Testis (tissue), 3 donors: ENCODE results near the gene POU6F1. TPM values are rescaled to one million over a fixed set of nuclear protein-coding genes. Genes with fewer than 3 reads are reported as not detected.
"Not testable (repeated sequence)": the region's sequence is repeated elsewhere in the genome, so short reads cannot be mapped to it uniquely, and the experiment has no call there.

Experiments
- DNase-seq: peaks from one replicate; pipeline ENCODE4 v3.0.0-alpha.2; 2019
- H3K27ac ChIP-seq, 2 donors: fragments of 200-600 bp; sonication (generic); one replicate each; pipeline ENCODE4 v1.5.1; 2019
- H3K27me3 ChIP-seq: fragments of 200-600 bp; sonication (generic); one replicate; pipeline ENCODE4 v1.5.1; 2019
- H3K36me3 ChIP-seq: fragments of 200-600 bp; sonication (generic); one replicate; pipeline ENCODE4 v1.5.1; 2017; ENCODE audit warnings: low read depth; ENCODE audit errors: missing control alignments
- H3K4me1 ChIP-seq: fragments of 200-600 bp; sonication (generic); one replicate; pipeline ENCODE4 v1.5.1; 2019
- H3K4me3 ChIP-seq, 2 donors: fragments of 200-600 bp; sonication (generic); one replicate each; pipeline ENCODE4 v1.5.1; 2017 to 2019
- H3K9me3 ChIP-seq: fragments of 200-600 bp; sonication (generic); one replicate; pipeline ENCODE4 v1.5.1; 2017
- CTCF ChIP-seq, 3 experiments: fragments of 450-650 bp in 2 of 3; fragments of 200-600 bp in 1 of 3; sonication (generic) in 1 of 3; IDR thresholded peaks; one replicate each; pipeline ENCODE4 v1.5.1; 2016 to 2019; ENCODE audit warnings: antibody characterized with exemption in 3 of 3, mild to moderate bottlenecking in 2 of 3, moderate library complexity in 1 of 3
- POLR2A ChIP-seq: fragments of 450-650 bp; IDR thresholded peaks from one replicate; pipeline ENCODE4 v1.6.1; 2017; ENCODE audit warnings: antibody characterized with exemption, mild to moderate bottlenecking, moderate library complexity
- WGBS, 2 donors: methylation state at CpG; one replicate each; pipeline ENCODE4 v1.1.5; 2018; 5-methylcytosine and 5-hydroxymethylcytosine counted together
- intact Hi-C: fragments of 100-400 bp; cut with DNase I; formaldehyde crosslinking; loops from one replicate; pipeline ENCODE4 v1.15.1; 2023; ENCODE audit warnings: low total_unique reads
- polyA plus RNA-seq: library from polyadenylated mRNA; stranded (reverse); fragments of 350-450 nt; fragmentation: Illumina TruSeq; extraction: RNeasy Lipid Tissue Mini Kit (QIAGEN cat#74804); gene quantifications from one replicate; pipeline ENCODE4 v1.2.3, GENCODE V29; 2014; ENCODE audit warnings: low read depth, low replicate concordance; ENCODE audit not compliant: insufficient read depth
- total RNA-seq, 2 donors: library from RNA; depleted of rRNA; stranded (reverse); fragments of >200 nt; gene quantifications; one replicate each; pipeline ENCODE4 v1.2.3, GENCODE V29; 2016

The POU6F1 gene
- total and polyA plus RNA-seq, 3 donors from 2014 or later = 4.4 to 7.6 (median 7.5) TPM

GRCh38 chr12:51225771-51226170 is 7.9 kb upstream of the POU6F1 start:
- TF ChIP-seq POLR2A = no peak
- TF ChIP-seq CTCF (IDR thresholded peaks at IDR 0.05) = no peak
- no peaks in the 10 kb centered on the region for H3K27me3 ChIP-seq
- H3K4me1 ChIP-seq = no peaks in the 10 kb centered on the region
- 88 to 97% methylated on average over 2 of the region's 2 CpGs for WGBS, 2 donors
- H3K4me3 ChIP-seq = no peak overlapping the region
- intact Hi-C loops = no loop called here
- H3K36me3 ChIP-seq = no peaks in the 10 kb centered on the region
- H3K27ac ChIP-seq = no peak overlapping the region
- H3K9me3 ChIP-seq = no peaks in the 10 kb centered on the region
- no peak for DNase-seq

DNA sequence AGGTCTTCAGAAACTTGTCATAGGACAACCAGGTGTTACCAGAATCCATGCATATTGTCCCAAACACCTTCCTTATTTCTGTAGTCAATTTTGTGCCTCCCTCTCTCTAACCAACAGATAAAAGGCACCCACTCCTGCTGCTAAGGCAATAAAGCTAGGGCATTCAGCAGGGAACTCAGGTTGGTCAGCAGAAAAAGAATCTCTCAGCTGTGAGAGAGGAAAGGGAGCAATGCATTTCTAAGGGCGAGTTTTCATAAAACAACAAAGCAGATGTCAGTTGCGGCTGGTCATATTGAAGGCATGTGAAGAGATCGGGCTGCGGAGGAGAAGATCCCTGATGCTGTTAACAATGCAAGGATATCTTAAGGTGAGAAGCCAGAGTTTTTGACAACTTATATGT is 7.4 kb upstream of the POU6F1 start:
- intact Hi-C loops = no loop called here
- WGBS, 2 donors = 85 to 90% methylated on average over 4 of the region's 4 CpGs
- H3K4me1 ChIP-seq = no peaks in the 10 kb centered on the region
- H3K9me3 ChIP-seq = no peaks in the 10 kb centered on the region
- TF ChIP-seq CTCF (IDR thresholded peaks at IDR 0.05) (no peak), POLR2A (no peak)
- H3K36me3 ChIP-seq = no peaks in the 10 kb centered on the region
- H3K27me3 ChIP-seq = no peaks in the 10 kb centered on the region
- no peak overlapping the region for H3K4me3 ChIP-seq
- no peak for DNase-seq
- no peak overlapping the region for H3K27ac ChIP-seq

DNA sequence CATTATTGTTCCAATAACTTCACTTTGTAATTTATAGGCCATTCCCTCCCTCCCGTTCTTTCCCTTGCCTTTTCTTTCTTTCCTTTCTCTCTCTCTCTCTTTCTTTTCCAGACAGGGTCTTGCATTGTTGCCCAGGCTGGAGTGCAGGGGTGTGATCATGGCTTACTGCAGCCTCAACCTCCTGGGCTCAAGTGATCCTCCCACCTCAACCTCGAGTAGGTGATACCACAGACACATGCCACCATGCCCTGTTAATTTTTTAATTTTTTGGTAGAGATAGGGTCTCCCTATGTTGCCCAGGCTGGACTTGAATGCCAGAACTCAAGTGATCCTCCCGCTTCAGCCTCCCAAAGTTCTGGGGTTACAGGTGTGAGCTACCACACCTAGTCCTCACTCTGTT is 6.8 kb upstream of the POU6F1 start:
- intact Hi-C loops = no loop called here
- no peak overlapping the region for H3K27ac ChIP-seq
- no peak overlapping the region for H3K4me3 ChIP-seq
- H3K27me3 ChIP-seq = no peaks in the 10 kb centered on the region
- H3K9me3 ChIP-seq = no peaks in the 10 kb centered on the region
- WGBS, 2 donors = 88 to 93% methylated on average over 3 of the region's 3 CpGs
- no peaks in the 10 kb centered on the region for H3K4me1 ChIP-seq
- no peak for DNase-seq
- no peaks in the 10 kb centered on the region for H3K36me3 ChIP-seq
- TF ChIP-seq CTCF (IDR thresholded peaks at IDR 0.05) = no peak
- no peak for TF ChIP-seq POLR2A

DNA sequence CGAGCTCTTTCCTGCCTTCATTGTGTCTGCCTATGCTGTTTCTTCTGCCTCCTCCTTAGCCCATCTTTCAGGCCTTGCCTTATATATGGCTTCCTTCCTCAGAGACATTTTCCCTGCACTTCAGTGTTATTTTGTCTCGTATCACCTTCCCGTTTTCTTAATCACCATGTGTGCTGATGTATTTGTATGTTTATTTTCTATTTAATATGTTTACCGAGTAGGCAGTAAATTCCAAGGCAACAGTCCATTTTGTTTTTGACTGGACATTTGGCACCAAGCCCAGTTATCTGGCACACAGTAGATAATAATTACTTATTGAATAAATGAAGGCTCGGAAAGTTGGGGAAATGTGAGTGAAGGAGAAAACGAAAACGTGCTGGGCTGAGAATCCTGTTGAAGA is 4.6 kb upstream of the POU6F1 start:
- no peak for TF ChIP-seq POLR2A
- no peak for TF ChIP-seq CTCF (IDR thresholded peaks at IDR 0.05)
- Histone ChIP-seq H3K27me3 (no peaks in the 10 kb centered on the region), H3K4me3 (no peak overlapping the region), H3K36me3 (no peaks in the 10 kb centered on the region), H3K27ac (no peak overlapping the region), H3K4me1 (no peaks in the 10 kb centered on the region), H3K9me3 (no peaks in the 10 kb centered on the region)
- WGBS, 2 donors = 54 to 56% methylated on average over 7 of the region's 7 CpGs
- DNase-seq = no peak
- intact Hi-C loops = no loop called here

- intact Hi-C loops, H3K36me3 ChIP-seq, H3K27me3 ChIP-seq, H3K9me3 ChIP-seq, DNase-seq, H3K4me3 ChIP-seq, H3K27ac ChIP-seq, H3K4me1 ChIP-seq: not testable (repeated sequence)
- 81 to 90% methylated on average over 12 of the region's 12 CpGs for WGBS, 2 donors
These were observed 2.0 kb upstream of the POU6F1 start for GRCh38 chr12:51219857-51220256.
